ENCODE measurements around the gene SLC30A10. TPM values are rescaled to one million over a fixed set of nuclear protein-coding genes. Genes with fewer than 3 reads are reported as not detected.

The SLC30A10 gene
- total RNA-seq, 1 donor from 2014 or later = not detected

GRCh38 chr1:219963432-219963831, 35.1 kb upstream of the SLC30A10 start:
- no peaks in the 10 kb centered on the region for H3K36me3 ChIP-seq (ENCODE audit: control insufficient read depth, insufficient read depth, low read length)
- TF ChIP-seq CTCF (IDR thresholded peaks at IDR 0.05; ENCODE audit: insufficient read depth, low read length, poor library complexity, severe bottlenecking) = no peak
- no peaks in the 10 kb centered on the region for H3K27me3 ChIP-seq (ENCODE audit: control insufficient read depth, insufficient read depth, low read length)
- no peak for DNase-seq (ENCODE audit: low read depth)
- H3K4me3 ChIP-seq (ENCODE audit: low read depth, low read length) = no peak overlapping the region

DNA sequence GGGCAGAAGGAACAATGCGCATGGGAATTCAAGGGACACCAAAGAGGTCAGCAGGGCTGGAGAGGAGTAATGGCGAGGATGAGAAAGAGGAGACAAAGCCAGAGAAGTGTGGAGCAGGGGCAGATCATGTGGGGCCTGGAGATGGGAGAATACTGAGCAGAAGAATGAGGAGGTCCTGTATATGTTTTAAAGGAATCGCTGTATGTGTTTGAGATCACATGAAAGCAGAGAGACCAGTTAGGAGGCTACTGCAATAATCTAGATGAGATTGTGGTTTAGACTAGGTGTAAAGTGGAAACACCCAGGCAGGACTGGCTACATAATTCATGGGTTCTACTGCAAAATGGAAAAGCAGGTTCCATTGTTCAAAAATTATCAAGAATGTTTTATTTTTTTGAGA, 33.3 kb upstream of the SLC30A10 start:
- Histone ChIP-seq H3K4me3 (ENCODE audit: low read depth, low read length) (no peak overlapping the region), H3K27me3 (ENCODE audit: control insufficient read depth, insufficient read depth, low read length) (no peaks in the 10 kb centered on the region), H3K36me3 (ENCODE audit: control insufficient read depth, insufficient read depth, low read length) (no peaks in the 10 kb centered on the region)
- TF ChIP-seq CTCF (IDR thresholded peaks at IDR 0.05; ENCODE audit: insufficient read depth, low read length, poor library complexity, severe bottlenecking) = no peak
- DNase-seq (ENCODE audit: low read depth) = no peak

GRCh38 chr1:219959540-219960203, 31.3 kb upstream of the SLC30A10 start:
- TF ChIP-seq CTCF (IDR thresholded peaks at IDR 0.05; ENCODE audit: insufficient read depth, low read length, poor library complexity, severe bottlenecking) = no peak
- Histone ChIP-seq H3K4me3 (ENCODE audit: low read depth, low read length) (no peak overlapping the region), H3K36me3 (ENCODE audit: control insufficient read depth, insufficient read depth, low read length) (no peaks in the 10 kb centered on the region), H3K27me3 (ENCODE audit: control insufficient read depth, insufficient read depth, low read length) (no peaks in the 10 kb centered on the region)
- no peak for DNase-seq (ENCODE audit: low read depth)

DNA sequence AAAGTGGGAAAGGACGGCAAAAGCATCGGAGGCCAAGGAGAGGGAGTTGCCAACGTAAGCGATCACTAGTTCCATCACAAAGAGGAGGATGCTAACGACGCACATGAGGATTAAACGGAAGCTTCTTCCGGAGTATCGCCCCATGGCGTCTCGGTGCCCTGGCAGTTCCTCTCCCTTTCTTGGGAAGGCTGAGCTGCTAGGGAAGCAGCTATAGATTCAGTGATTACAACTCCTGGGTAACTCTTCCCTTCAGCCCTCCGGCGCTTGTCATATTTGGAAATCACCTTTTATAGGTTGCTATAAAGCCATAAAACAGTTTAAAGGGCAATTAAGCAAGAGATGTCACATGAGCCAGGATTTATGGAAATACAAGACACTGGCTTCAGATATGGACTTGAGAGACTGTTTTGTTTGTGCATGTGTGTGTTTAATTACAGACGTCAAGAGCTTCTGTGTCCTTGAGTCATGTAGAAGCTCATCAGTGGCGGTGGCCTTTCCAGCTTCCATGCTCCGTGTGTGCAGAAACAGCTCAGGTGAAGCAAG, 30.6 kb upstream of the SLC30A10 start:
- H3K27me3 ChIP-seq (ENCODE audit: control insufficient read depth, insufficient read depth, low read length) = no peaks in the 10 kb centered on the region
- no peaks in the 10 kb centered on the region for H3K36me3 ChIP-seq (ENCODE audit: control insufficient read depth, insufficient read depth, low read length)
- H3K4me3 ChIP-seq (ENCODE audit: low read depth, low read length) = no peak overlapping the region
- no peak for TF ChIP-seq CTCF (IDR thresholded peaks at IDR 0.05; ENCODE audit: insufficient read depth, low read length, poor library complexity, severe bottlenecking)
- no peak for DNase-seq (ENCODE audit: low read depth)

GRCh38 chr1:219954736-219955421, 26.5 kb upstream of the SLC30A10 start:
- no peaks in the 10 kb centered on the region for H3K27me3 ChIP-seq (ENCODE audit: control insufficient read depth, insufficient read depth, low read length)
- H3K36me3 ChIP-seq (ENCODE audit: control insufficient read depth, insufficient read depth, low read length) = no peaks in the 10 kb centered on the region
- no peak overlapping the region for H3K4me3 ChIP-seq (ENCODE audit: low read depth, low read length)
- TF ChIP-seq CTCF (IDR thresholded peaks at IDR 0.05; ENCODE audit: insufficient read depth, low read length, poor library complexity, severe bottlenecking) = no peak
- DNase-seq (ENCODE audit: low read depth) = no peak
